SK-N-SH (cell line): ENCODE measurements around the gene CYP2A13. TPM values are rescaled to one million over a fixed set of nuclear protein-coding genes. Genes with fewer than 3 reads are reported as not detected.

Experiments
- CTCF ChIA-PET: fragments of 300-600, 350-600 bp; formaldehyde crosslinking; extraction: SDS; loops from one replicate; lab custom pipeline; 2021; lab: Yijun Ruan, JAX
- POLR2A ChIA-PET: fragments of 350-600 bp; sonication (Branson Sonifier 250); formaldehyde crosslinking; extraction: SDS; loops from one replicate; lab custom pipeline; 2020; ENCODE audit warnings: antibody characterized with exemption, inconsistent platforms; lab: Yijun Ruan, JAX
- DNase-seq: peaks from one replicate; pipeline ENCODE4 v3.0.0; 2012
- H2AFZ ChIP-seq: fragments of 200-600 bp; sonication (generic); 2 replicates; pipeline ENCODE4 v1.8.1; 2016; ENCODE audit warnings: antibody characterized with exemption, mild to moderate bottlenecking, low read depth
- H3F3A ChIP-seq: fragments of 200-600 bp; sonication (generic); replicated peaks from 2 replicates; pipeline ENCODE3; 2016; ENCODE audit warnings: antibody characterized with exemption, mild to moderate bottlenecking; ENCODE audit not compliant: insufficient read depth
- H3K27ac ChIP-seq, 2 experiments: fragments of 200-500 bp in 1 of 2; fragments of 200-600 bp in 1 of 2; sonication (Bioruptor generic) in 1 of 2; sonication (generic), shearing (Covaris generic) in 1 of 2; 2 replicates each; pipeline versions ENCODE4 v1.5.1 to v1.6.1; 2014 to 2016; ENCODE audit warnings: low read depth in 2 of 2, inconsistent platforms in 1 of 2, low read length in 1 of 2, mild to moderate bottlenecking in 1 of 2, mixed read lengths in 1 of 2
- H3K27me3 ChIP-seq: fragments of 200-600 bp; sonication (generic), shearing (Covaris generic); 2 replicates; pipeline ENCODE4 v1.6.1; 2016; ENCODE audit warnings: mixed run types; ENCODE audit not compliant: insufficient read depth
- H3K36me3 ChIP-seq, 2 experiments: fragments of 200-500 bp in 1 of 2; fragments of 200-600 bp in 1 of 2; sonication (Bioruptor generic) in 1 of 2; sonication (generic) in 1 of 2; replicated peaks in 1 of 2; 2 replicates each; pipeline versions ENCODE3 to v1.5.1; 2014 to 2016; ENCODE audit warnings: low read length in 1 of 2, mild to moderate bottlenecking in 1 of 2; ENCODE audit not compliant: insufficient read depth in 2 of 2, control insufficient read depth in 1 of 2
- H3K4me1 ChIP-seq, 2 experiments: fragments of 200-500 bp in 1 of 2; fragments of 200-600 bp in 1 of 2; sonication (Bioruptor generic) in 1 of 2; sonication (generic), shearing (Covaris generic) in 1 of 2; 2 replicates each; pipeline versions ENCODE4 v1.5.1 to v1.6.1; 2014 to 2016; ENCODE audit warnings: low read depth in 1 of 2, low read length in 1 of 2, mixed run types in 1 of 2; ENCODE audit not compliant: insufficient read depth in 2 of 2, control insufficient read depth in 1 of 2
- H3K4me2 ChIP-seq: fragments of 200-600 bp; sonication (generic), shearing (Covaris generic); 2 replicates; pipeline ENCODE4 v1.6.1; 2017; ENCODE audit warnings: mixed run types
- H3K4me3 ChIP-seq, 2 experiments: fragments of 200-500 bp in 1 of 2; fragments of 200-600 bp in 1 of 2; sonication (Bioruptor generic) in 1 of 2; sonication (generic), shearing (Covaris generic) in 1 of 2; 2 replicates each; pipeline versions ENCODE4 v1.5.1 to v1.8.1; 2014 to 2016; ENCODE audit warnings: low read depth in 2 of 2, inconsistent platforms in 1 of 2, low read length in 1 of 2, mild to moderate bottlenecking in 1 of 2, mixed read lengths in 1 of 2, moderate library complexity in 1 of 2
- H3K79me2 ChIP-seq: fragments of 200-600 bp; sonication (generic); 2 replicates; pipeline ENCODE4 v1.8.1; 2017; ENCODE audit warnings: mild to moderate bottlenecking; ENCODE audit not compliant: insufficient read depth
- H3K9ac ChIP-seq: fragments of 200-600 bp; sonication (generic); 2 replicates; pipeline ENCODE4 v1.6.1; 2017; ENCODE audit warnings: mixed run types
- H3K9me2 ChIP-seq: fragments of 200-600 bp; sonication (generic); 2 replicates; pipeline ENCODE4 v1.6.1; 2017; ENCODE audit warnings: mixed run types
- H3K9me3 ChIP-seq: fragments of 200-600 bp; sonication (generic); 2 replicates; pipeline ENCODE4 v1.6.1; 2017; ENCODE audit warnings: mixed run types, mild to moderate bottlenecking, moderate library complexity
- H4K20me1 ChIP-seq: fragments of 200-600 bp; sonication (generic); 2 replicates; pipeline ENCODE4 v1.6.1; 2017; ENCODE audit warnings: mild to moderate bottlenecking, mixed run types; ENCODE audit not compliant: insufficient read depth
- CHD2 ChIP-seq: fragments of 150-350 bp; IDR thresholded peaks from 2 replicates; pipeline ENCODE4 v1.6.1; 2018; ENCODE audit warnings: low read length; ENCODE audit not compliant: partially characterized antibody
- FOXJ3 ChIP-seq: sonication (generic); formaldehyde crosslinking; IDR thresholded peaks from 2 replicates; pipeline ENCODE4 v1.5.1; 2020; ENCODE audit warnings: mild to moderate bottlenecking, missing genetic modification reagents
- GABPA ChIP-seq: IDR thresholded peaks from 2 replicates; pipeline ENCODE4 v1.4.0; 2012; ENCODE audit warnings: low read depth, mild to moderate bottlenecking
- MXI1 ChIP-seq: IDR thresholded peaks from 2 replicates; pipeline ENCODE4 v1.6.1; 2012; ENCODE audit warnings: mild to moderate bottlenecking, low read depth, low read length, improper control_type of control experiment
- NRF1 ChIP-seq: IDR thresholded peaks from 2 replicates; pipeline ENCODE4 v1.6.1; 2012; ENCODE audit warnings: low read depth, mild to moderate bottlenecking, low read length
- RAD21 ChIP-seq: IDR thresholded peaks from 2 replicates; pipeline ENCODE4 v1.6.1; 2012; ENCODE audit warnings: mild to moderate bottlenecking, low read length
- RCOR1 ChIP-seq: fragments of 150-350 bp; IDR thresholded peaks from 2 replicates; pipeline ENCODE4 v1.6.1; 2017; ENCODE audit warnings: antibody characterized with exemption, low read length
- SIN3A ChIP-seq: IDR thresholded peaks from 2 replicates; pipeline ENCODE4 v1.6.1; 2012; ENCODE audit warnings: low read depth, mild to moderate bottlenecking, low read length, moderate library complexity, borderline replicate concordance
- TAF1 ChIP-seq: IDR thresholded peaks from 2 replicates; pipeline ENCODE4 v1.6.1; 2012; ENCODE audit warnings: low read depth, mild to moderate bottlenecking, low read length, moderate library complexity, borderline replicate concordance
- YY1 ChIP-seq: IDR thresholded peaks from 2 replicates; pipeline ENCODE4 v1.4.0; 2012; ENCODE audit warnings: low read depth, mild to moderate bottlenecking
- WGBS: methylation state at CpG from one replicate; pipeline ENCODE4 v1.1.6; 2017; ENCODE audit warnings: low lambda C conversion rate; 5-methylcytosine and 5-hydroxymethylcytosine counted together
- polyA plus RNA-seq, 3 experiments: library from polyadenylated mRNA; depleted of rRNA; stranded (reverse); fragments of >200 nt; gene quantifications; 2 replicates each; pipeline ENCODE4 v1.2.3, GENCODE V29; 2012
- TF ChIP-seq, protein P1 (sequence below): fragments of 200-600 bp; sonication (generic); IDR thresholded peaks from 2 replicates; pipeline ENCODE4 v1.6.1; 2017; ENCODE audit warnings: antibody characterized with exemption, mild to moderate bottlenecking, moderate library complexity
- TF ChIP-seq, protein P2 (sequence below): IDR thresholded peaks from 2 replicates; pipeline ENCODE4 v1.6.1; 2012; ENCODE audit warnings: mild to moderate bottlenecking, low read depth, low read length, moderate library complexity
- TF ChIP-seq, protein P3 (sequence below): IDR thresholded peaks from 2 replicates; pipeline ENCODE4 v1.4.0; 2012; ENCODE audit warnings: low read depth, borderline replicate concordance
- TF ChIP-seq, protein P4 (sequence below): IDR thresholded peaks from 2 replicates; pipeline ENCODE4; 2012
- TF ChIP-seq, protein P5 (sequence below): fragments of 150-350 bp; IDR thresholded peaks from 2 replicates; pipeline ENCODE4 v1.6.1; 2016; ENCODE audit warnings: mild to moderate bottlenecking, low read depth, low read length

Gene CYP2A13
- polyA plus RNA-seq, 1 of the 3 experiments (the other 2 are of a cell fraction) = not detected

DNA sequence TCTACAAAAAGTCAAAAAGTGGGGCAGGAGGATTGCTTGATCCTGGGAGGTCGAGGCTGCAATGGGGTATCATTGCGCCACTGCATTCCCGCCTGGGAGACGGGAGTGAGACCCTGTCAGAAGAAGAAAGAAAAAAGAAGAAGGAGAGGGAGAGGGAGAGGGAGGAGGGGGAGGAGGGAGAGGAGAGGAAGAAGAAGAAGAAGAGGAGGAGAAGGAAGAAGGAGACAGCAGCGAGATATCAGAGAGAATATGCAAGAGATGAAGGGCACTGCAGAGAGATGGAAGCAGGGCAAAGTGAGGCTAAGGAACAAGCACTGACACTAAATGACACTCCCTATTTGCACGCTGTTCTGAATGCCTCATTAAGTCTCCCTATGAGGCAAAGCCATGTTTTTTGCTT, 40.4 kb downstream of the CYP2A13 start:
- Histone ChIP-seq H3K4me3 (no peak overlapping the region), H3K27ac (no peak overlapping the region), H4K20me1 (no peaks in the 10 kb centered on the region), H3K9me2 (no peaks in the 10 kb centered on the region), H3K9me3 (no peaks in the 10 kb centered on the region), H3F3A (no peaks in the 10 kb centered on the region), H3K4me2 (no peak overlapping the region), H2AFZ (no peak overlapping the region), H3K27me3 (peaks cover 44% of the 10 kb centered on the region), H3K79me2 (no peaks in the 10 kb centered on the region), H3K36me3 (no peaks in the 10 kb centered on the region), H3K4me1 (no peaks in the 10 kb centered on the region), H3K9ac (no peak overlapping the region)
- 46% methylated on average over 6 of the region's 6 CpGs for whole genome bisulfite sequencing
- DNase-seq = no peak
- POLR2A ChIA-PET = no interaction called here
- TF ChIP-seq YY1 = no peak
- TF ChIP-seq, protein P1, sequence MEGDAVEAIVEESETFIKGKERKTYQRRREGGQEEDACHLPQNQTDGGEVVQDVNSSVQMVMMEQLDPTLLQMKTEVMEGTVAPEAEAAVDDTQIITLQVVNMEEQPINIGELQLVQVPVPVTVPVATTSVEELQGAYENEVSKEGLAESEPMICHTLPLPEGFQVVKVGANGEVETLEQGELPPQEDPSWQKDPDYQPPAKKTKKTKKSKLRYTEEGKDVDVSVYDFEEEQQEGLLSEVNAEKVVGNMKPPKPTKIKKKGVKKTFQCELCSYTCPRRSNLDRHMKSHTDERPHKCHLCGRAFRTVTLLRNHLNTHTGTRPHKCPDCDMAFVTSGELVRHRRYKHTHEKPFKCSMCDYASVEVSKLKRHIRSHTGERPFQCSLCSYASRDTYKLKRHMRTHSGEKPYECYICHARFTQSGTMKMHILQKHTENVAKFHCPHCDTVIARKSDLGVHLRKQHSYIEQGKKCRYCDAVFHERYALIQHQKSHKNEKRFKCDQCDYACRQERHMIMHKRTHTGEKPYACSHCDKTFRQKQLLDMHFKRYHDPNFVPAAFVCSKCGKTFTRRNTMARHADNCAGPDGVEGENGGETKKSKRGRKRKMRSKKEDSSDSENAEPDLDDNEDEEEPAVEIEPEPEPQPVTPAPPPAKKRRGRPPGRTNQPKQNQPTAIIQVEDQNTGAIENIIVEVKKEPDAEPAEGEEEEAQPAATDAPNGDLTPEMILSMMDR = no peak
- no peak for TF ChIP-seq MXI1
- no peak for TF ChIP-seq RCOR1
- TF ChIP-seq, protein P2, sequence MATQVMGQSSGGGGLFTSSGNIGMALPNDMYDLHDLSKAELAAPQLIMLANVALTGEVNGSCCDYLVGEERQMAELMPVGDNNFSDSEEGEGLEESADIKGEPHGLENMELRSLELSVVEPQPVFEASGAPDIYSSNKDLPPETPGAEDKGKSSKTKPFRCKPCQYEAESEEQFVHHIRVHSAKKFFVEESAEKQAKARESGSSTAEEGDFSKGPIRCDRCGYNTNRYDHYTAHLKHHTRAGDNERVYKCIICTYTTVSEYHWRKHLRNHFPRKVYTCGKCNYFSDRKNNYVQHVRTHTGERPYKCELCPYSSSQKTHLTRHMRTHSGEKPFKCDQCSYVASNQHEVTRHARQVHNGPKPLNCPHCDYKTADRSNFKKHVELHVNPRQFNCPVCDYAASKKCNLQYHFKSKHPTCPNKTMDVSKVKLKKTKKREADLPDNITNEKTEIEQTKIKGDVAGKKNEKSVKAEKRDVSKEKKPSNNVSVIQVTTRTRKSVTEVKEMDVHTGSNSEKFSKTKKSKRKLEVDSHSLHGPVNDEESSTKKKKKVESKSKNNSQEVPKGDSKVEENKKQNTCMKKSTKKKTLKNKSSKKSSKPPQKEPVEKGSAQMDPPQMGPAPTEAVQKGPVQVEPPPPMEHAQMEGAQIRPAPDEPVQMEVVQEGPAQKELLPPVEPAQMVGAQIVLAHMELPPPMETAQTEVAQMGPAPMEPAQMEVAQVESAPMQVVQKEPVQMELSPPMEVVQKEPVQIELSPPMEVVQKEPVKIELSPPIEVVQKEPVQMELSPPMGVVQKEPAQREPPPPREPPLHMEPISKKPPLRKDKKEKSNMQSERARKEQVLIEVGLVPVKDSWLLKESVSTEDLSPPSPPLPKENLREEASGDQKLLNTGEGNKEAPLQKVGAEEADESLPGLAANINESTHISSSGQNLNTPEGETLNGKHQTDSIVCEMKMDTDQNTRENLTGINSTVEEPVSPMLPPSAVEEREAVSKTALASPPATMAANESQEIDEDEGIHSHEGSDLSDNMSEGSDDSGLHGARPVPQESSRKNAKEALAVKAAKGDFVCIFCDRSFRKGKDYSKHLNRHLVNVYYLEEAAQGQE = no peak
- no peak for TF ChIP-seq FOXJ3 (CRISPR knock-in tag)
- TF ChIP-seq, protein P3, sequence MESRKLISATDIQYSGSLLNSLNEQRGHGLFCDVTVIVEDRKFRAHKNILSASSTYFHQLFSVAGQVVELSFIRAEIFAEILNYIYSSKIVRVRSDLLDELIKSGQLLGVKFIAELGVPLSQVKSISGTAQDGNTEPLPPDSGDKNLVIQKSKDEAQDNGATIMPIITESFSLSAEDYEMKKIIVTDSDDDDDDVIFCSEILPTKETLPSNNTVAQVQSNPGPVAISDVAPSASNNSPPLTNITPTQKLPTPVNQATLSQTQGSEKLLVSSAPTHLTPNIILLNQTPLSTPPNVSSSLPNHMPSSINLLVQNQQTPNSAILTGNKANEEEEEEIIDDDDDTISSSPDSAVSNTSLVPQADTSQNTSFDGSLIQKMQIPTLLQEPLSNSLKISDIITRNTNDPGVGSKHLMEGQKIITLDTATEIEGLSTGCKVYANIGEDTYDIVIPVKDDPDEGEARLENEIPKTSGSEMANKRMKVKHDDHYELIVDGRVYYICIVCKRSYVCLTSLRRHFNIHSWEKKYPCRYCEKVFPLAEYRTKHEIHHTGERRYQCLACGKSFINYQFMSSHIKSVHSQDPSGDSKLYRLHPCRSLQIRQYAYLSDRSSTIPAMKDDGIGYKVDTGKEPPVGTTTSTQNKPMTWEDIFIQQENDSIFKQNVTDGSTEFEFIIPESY = no peak
- no peak for TF ChIP-seq GABPA
- no peak for TF ChIP-seq CHD2
- TF ChIP-seq, protein P4, sequence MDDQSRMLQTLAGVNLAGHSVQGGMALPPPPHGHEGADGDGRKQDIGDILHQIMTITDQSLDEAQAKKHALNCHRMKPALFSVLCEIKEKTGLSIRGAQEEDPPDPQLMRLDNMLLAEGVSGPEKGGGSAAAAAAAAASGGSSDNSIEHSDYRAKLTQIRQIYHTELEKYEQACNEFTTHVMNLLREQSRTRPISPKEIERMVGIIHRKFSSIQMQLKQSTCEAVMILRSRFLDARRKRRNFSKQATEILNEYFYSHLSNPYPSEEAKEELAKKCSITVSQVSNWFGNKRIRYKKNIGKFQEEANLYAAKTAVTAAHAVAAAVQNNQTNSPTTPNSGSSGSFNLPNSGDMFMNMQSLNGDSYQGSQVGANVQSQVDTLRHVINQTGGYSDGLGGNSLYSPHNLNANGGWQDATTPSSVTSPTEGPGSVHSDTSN = no peak
- TF ChIP-seq NRF1 = no peak
- no peak for TF ChIP-seq SIN3A
- no peak for TF ChIP-seq RAD21
- TF ChIP-seq, protein P5, sequence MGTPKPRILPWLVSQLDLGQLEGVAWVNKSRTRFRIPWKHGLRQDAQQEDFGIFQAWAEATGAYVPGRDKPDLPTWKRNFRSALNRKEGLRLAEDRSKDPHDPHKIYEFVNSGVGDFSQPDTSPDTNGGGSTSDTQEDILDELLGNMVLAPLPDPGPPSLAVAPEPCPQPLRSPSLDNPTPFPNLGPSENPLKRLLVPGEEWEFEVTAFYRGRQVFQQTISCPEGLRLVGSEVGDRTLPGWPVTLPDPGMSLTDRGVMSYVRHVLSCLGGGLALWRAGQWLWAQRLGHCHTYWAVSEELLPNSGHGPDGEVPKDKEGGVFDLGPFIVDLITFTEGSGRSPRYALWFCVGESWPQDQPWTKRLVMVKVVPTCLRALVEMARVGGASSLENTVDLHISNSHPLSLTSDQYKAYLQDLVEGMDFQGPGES = no peak
- no peak for TF ChIP-seq TAF1
- CTCF ChIA-PET = no interaction called here
